Fibroblast of villous mesenchyme (primary cell): ENCODE data around the gene RFWD3. TPM values are rescaled to one million over a fixed set of nuclear protein-coding genes. Genes with fewer than 3 reads are reported as not detected.
A peak's percentile ranks its signal among the peaks of the same experiment; 100 is the strongest.

ENCODE experiments used
- DNase-seq: peaks from one replicate; pipeline ENCODE4 v3.0.0-alpha.2; 2010; ENCODE audit warnings: low read depth
- H3K4me3 ChIP-seq: 2 replicates; pipeline ENCODE4 v1.5.1; 2011; ENCODE audit warnings: low read depth, mild to moderate bottlenecking, low read length
- total RNA-seq: library from RNA; depleted of rRNA; stranded (reverse); fragments of >200 nt; gene quantifications from 2 replicates; pipeline ENCODE4 v1.2.3, GENCODE V29; 2012
- TF ChIP-seq, protein P1 (sequence below): IDR thresholded peaks from 2 replicates; pipeline ENCODE4 v1.5.1; 2012; ENCODE audit warnings: low read depth, mild to moderate bottlenecking, low read length; ENCODE audit not compliant: insufficient read depth

RFWD3 gene
- total RNA-seq, 1 donor: 30.7 TPM

DNA sequence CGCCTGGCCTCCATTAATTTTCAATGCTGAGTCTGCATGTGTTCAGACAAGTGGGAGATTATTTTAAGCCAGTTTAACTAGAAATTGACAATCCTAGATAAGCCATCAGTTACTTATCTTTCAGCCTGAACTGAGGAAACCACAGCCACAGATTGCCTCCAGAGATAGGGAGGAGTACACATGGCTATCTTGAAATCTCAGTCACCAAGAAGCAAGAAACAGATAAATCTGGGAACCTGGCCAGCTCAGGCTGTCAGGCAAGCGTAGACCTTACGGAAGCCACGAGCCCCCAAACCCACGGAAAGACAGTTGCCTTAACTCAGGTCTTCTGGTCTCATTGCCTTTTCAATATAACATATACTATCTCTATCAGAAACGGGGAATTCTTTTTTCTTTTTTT is 57.7 kb downstream of the RFWD3 start:
- TF ChIP-seq, protein P1, sequence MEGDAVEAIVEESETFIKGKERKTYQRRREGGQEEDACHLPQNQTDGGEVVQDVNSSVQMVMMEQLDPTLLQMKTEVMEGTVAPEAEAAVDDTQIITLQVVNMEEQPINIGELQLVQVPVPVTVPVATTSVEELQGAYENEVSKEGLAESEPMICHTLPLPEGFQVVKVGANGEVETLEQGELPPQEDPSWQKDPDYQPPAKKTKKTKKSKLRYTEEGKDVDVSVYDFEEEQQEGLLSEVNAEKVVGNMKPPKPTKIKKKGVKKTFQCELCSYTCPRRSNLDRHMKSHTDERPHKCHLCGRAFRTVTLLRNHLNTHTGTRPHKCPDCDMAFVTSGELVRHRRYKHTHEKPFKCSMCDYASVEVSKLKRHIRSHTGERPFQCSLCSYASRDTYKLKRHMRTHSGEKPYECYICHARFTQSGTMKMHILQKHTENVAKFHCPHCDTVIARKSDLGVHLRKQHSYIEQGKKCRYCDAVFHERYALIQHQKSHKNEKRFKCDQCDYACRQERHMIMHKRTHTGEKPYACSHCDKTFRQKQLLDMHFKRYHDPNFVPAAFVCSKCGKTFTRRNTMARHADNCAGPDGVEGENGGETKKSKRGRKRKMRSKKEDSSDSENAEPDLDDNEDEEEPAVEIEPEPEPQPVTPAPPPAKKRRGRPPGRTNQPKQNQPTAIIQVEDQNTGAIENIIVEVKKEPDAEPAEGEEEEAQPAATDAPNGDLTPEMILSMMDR: no peak
- no peak for DNase-seq
- no peak overlapping the region for H3K4me3 ChIP-seq

DNA sequence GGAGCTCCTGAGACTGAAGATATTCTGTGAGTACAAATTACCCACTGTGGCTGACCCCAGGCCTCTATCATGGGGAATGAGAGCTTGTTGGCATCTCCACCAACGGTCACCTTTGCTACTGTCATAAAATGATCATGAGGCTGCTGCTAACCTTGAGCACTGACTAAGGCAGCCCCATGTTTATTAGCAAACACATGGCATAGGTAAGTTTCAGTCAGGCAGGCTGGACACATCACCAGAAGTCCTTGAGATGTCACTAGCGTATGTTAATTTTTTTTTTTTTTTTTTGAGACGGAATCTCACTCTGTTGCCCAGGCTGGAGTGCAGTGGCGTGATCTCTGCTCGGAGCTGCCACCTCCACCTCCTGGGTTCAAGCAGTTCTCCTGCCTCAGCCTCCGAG is 58.3 kb downstream of the RFWD3 start:
- DNase-seq: no peak
- TF ChIP-seq, protein P1: no peak
- H3K4me3 ChIP-seq: no peak overlapping the region

DNA sequence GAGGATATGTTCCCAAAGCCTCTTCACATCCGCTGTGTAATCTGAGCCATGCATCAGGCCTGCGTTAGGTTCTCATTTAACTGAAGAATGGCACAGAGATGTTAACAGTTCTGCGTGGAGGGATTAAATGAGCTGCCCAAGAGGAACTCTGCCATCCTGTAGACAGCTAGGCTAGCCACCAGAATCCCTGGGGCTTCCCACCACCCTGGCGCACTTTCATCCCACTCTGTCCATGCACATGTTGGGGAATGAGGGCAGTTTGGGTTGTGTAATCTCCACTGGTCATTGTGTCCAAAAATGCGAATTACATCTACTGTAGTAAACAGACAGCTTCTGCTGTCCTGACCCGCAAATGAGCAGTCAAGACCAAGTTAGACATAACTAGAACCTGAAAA is 58.7 kb downstream of the RFWD3 start:
- peak; percentile 33 for DNase-seq
- TF ChIP-seq, protein P1: no peak
- no peak overlapping the region for H3K4me3 ChIP-seq

DNA sequence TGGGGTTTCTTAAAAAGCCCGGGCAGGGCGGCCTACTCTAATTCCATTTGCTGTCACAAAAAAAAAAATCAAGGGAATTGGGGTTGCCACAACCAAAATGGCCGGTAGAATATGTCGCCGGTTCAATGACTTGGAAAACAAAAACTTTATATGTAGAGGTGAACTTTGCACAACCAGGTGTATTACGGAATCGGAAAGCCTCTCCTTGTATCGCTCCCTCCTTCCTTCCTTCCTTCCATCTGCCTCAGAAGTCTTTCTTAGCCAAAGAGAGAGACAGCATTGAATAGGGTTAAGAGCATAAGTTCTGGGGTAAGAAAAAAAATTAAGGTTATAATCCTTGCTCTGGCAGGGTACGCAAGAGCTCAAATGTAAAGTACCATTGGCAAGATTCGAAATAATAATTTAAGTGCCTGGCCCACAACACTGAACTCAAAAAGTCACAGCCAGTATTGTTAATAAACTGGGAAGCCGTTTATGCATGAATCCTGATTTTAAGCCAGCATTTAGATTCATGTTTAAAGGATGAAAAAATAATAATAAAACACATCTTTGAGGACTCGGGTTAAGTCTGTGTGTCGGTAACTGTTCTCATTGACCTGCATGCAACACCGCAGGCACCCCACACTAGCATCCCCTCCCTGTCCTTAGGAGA is 59.2 kb downstream of the RFWD3 start:
- TF ChIP-seq, protein P1: no peak
- peak overlapping the region; percentile 95 for H3K4me3 ChIP-seq
- DNase-seq: no peak

DNA sequence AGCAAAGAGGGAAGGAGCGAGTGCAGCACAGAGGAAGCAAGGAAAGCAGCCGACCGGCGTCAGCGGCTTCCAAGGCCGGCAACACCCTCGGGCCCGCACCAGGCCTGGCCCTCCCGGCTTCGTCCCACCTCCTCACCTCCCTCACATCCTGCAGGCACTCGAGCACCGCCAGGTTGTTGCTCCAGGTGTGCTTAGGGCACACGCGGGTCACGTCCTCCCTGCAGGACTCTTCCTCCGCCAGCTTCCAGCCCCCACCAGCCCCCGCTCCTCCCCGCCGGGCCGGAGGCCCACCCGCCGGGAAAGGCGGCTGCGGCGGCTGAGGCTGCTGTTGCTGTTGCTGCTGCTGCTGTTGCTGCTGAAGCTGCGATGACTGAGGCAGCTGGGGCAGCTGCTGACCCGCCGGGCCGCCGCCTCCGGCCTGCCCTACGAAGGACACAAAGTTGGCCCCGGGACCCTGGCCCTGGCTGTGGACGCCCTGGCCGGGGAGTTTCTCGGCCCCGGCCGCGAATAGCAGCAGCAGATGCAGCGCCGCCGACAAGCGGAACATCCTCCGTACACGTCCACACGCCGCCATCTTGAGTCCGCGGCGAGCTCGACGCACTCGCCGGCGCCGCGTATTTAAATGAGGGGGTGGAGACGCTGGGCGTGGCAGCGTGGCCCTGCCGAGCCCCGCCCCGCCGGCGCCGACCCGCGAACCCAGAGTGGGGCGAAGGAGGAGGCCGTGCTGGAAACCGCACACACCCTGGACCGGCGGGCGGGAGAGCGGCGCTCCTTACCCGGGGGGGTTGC is 60.0 kb downstream of the RFWD3 start, which contains the start of gene GLG1:
GLG1 (minus strand) TSS at position 594 of the 789 bp plus-strand sequence; CDS start at position 574, 20 bp downstream.
- H3K4me3 ChIP-seq: peak within 1 kb of the TSS; percentile 95
- DNase-seq: peak; percentile 92
- TF ChIP-seq, protein P1: no peak

DNA sequence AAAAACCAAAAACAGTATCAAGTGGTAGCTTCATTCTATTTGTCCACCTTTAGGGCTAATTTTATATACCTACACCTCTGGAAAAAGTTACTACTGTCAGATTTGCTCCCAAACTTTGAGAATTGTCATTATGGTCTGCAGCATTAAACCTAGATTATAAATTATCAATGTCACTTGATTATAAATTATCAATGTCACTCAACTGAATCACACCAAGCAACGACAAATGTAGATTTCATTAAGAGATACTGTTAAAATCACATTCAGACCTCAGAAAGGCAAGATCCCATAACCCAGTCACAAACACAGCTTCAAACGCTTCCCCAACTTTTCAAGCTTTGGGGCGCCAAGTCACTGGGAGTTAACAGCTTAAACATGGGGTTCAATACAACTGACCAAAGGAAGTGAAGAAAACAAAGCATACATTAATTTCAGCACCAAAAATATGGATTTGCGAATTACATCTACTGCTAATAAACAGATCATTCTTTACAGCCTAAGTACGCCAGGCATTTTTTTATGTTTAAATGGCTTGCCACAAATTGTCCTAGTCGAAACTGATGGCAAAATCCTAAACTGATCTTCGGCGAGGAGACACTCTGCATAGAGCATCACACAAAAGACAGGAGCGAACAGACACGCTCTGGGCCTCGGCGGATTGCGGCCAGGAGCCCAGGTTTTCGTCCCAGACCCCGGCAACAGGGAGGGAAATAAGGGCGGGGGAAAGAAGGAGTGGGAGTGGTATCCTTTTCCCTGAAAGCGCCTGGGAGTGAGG is 60.7 kb downstream of the RFWD3 start:
- DNase-seq: peak; percentile 51
- TF ChIP-seq, protein P1: no peak

More for the DNA sequence above, 60.7 kb downstream of the RFWD3 start:
- H3K4me3 ChIP-seq: peak overlapping the region; percentile 95
